ENCODE measurements around the gene SLC29A1.

The SLC29A1 gene

GRCh38 chr6:44237021-44237812 is 13.8 kb downstream of the SLC29A1 start:
- DNase-seq (ENCODE audit: low spot score), result peak; percentile 85

GRCh38 chr6:44237813-44238433 is 14.5 kb downstream of the SLC29A1 start:
- peak; percentile 63 for DNase-seq (ENCODE audit: low spot score)

GRCh38 chr6:44238687-44239350 is 15.4 kb downstream of the SLC29A1 start:
- DNase-seq (ENCODE audit: low spot score), result no peak

- DNase-seq (ENCODE audit: low spot score), result no peak
Measured at GRCh38 chr6:44243345-44243744, 19.9 kb downstream of the SLC29A1 start.

- DNase-seq (ENCODE audit: low spot score), result no peak
Measured at GRCh38 chr6:44245391-44245911, 22.1 kb downstream of the SLC29A1 start.

- DNase-seq (ENCODE audit: low spot score), result peak; percentile 70
Measured at GRCh38 chr6:44245912-44246662, 22.7 kb downstream of the SLC29A1 start.

- peak; percentile 90 for DNase-seq (ENCODE audit: low spot score)
Measured at GRCh38 chr6:44246663-44247337, 23.4 kb downstream of the SLC29A1 start, which contains the start of gene HSP90AB1. TSS of gene HSP90AB1 (plus strand) at chr6:44247101. CDS start at chr6:44248630, 1,529 bp downstream.

GRCh38 chr6:44247338-44248302 is 24.2 kb downstream of the SLC29A1 start:
- DNase-seq (ENCODE audit: low spot score), result no peak

- DNase-seq (ENCODE audit: low spot score), result no peak
Measured at GRCh38 chr6:44248579-44248978, 25.2 kb downstream of the SLC29A1 start.

GRCh38 chr6:44249082-44249748 is 25.8 kb downstream of the SLC29A1 start:
- no peak for DNase-seq (ENCODE audit: low spot score)

- no peak for DNase-seq (ENCODE audit: low spot score)
Measured at GRCh38 chr6:44250067-44250717, 26.8 kb downstream of the SLC29A1 start.

GRCh38 chr6:44250718-44251123 is 27.3 kb downstream of the SLC29A1 start:
- no peak for DNase-seq (ENCODE audit: low spot score)

- no peak for DNase-seq (ENCODE audit: low spot score)
Measured at GRCh38 chr6:44251576-44252524, 28.5 kb downstream of the SLC29A1 start.

- no peak for DNase-seq (ENCODE audit: low spot score)
Measured at GRCh38 chr6:44253307-44254101, 30.1 kb downstream of the SLC29A1 start.

- DNase-seq (ENCODE audit: low spot score), result no peak
Measured at GRCh38 chr6:44254191-44255104, 31.1 kb downstream of the SLC29A1 start.
